ENCODE results near the gene PNMA8C.
A peak's percentile ranks its signal among the peaks of the same experiment; 100 is the strongest.
"Not testable (repeated sequence)": the region's sequence is repeated elsewhere in the genome, so short reads cannot be mapped to it uniquely, and the experiment has no call there.

The PNMA8C gene

DNA sequence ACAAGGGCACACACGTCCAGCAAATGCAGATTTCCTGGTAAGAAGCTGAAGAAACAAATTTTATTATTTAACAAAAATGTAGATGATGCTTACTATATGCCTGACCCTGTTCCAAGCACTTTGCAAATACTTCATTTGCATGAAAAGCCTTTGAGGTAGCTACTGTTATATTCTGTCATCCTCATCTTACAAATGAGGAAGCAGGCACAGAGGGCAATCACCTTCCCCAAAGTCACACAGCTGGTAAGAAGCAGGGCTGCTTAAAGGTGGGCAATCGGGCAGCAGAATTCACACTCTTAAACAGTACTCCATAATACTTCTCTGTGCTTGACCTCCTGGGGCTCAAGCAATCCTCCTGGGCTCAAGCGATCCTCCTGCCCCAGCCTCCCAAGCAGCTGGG is 18.3 kb upstream of the PNMA8C start:
- DNase-seq, result no peak

DNA sequence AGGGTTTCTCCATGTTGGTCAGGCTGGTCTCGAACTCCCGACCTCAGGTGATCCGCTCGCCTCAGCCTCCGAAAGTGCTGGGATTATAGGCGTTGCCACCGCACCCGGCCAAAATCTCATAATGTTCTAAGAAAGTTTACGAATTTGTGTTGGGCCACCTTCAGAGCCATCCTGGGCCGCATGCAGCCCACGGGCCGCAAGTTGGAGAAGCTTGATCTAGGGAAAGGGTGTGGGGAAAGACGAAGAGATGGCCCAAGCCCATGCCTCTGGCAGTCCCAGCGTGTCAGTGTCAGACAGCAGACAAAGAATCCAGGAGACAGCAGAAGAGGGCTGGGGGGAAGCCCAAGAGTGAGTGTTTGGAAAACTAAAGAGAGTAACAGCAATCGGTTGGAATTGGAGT is 17.3 kb upstream of the PNMA8C start:
- DNase-seq, result no peak

DNA sequence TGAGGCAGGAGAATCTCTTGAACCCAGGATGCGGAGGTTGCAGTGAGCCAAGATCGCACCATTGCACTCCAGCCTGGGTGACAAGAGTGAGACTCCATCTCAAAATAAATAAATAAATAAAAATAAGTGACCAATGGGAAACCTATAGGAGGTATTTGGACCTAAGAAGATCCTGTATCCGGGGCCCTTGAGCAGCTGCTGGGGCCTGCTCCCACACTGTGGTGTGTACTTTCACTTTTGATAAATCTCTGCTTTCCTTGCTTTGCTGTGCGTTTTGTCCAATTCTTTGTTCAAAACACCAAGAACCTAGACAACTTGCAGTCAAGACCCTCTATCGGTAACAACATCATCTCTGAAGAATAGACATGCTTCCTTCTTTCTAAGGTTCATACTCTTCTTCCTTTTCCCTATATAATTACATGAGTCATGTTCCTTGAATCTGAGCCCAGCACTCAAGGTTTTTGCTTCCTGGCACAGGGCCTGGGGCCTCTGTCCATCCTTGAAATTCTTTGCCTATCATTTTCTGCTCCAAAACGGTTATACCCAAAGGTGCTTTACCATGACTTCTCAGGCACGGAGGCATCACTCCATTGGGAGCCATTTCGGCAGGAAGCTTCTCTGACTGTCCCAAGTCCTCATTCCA is 14.2 kb upstream of the PNMA8C start:
- peak in 1 of 2 experiments; percentile 18 for DNase-seq

DNA sequence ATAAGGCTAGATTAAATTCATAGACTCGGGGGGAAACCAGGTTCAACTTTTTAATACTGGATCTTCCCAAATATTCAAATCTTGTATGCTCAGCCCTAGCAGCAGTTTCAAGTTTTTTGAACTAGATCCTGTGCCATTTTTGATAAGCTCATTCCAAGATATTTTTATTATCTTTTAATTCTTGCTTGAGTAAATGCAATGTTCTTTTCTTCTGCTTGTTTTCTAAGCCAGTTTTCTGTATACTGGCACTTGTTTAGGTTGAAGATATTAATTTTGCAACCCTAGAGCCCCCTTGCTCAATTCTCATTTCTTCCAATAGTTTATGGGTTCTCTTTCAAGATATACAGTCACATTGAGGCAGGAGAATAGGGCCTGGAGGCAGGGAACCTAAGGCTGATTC is 13.1 kb upstream of the PNMA8C start:
- DNase-seq, result no peak

DNA sequence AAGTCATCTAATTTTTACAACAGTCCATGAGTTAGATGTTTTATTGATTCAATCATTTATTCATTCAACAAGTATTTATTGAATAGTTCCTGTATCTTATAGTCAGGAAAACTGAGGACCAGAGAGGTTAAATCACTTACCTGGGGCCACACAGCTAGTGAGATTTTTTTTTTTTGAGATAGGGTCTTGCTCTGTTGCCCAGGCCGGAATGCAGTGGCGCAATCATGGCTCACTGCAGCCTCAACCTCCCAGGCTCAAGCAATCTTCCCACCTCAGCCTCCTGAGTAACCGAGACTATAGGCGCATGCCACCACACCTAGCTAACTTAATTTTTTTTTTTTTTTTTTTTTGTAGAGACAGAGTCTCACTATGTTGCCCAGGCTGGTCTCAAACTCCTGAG is 7.0 kb upstream of the PNMA8C start:
- DNase-seq, result not testable (repeated sequence)

DNA sequence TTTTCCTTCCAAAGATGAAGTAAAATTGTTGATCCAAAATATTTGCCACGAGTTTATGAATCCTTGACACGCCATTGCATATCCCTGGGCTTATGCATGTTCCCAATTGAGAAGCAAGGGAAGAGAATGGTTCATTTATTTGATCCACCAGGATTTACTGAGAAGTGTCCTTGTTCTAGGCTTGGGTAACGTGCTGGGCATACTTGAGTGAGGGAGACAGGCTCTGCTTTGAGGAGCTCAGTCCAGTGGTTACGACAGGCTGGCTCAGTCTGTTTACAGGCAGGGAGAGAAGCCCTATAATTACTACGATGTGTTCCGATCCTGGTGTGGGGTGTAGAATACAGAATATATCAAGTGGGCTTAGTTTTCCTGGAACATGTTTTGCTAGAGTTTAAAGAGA is 6.3 kb upstream of the PNMA8C start:
- no peak for DNase-seq

DNA sequence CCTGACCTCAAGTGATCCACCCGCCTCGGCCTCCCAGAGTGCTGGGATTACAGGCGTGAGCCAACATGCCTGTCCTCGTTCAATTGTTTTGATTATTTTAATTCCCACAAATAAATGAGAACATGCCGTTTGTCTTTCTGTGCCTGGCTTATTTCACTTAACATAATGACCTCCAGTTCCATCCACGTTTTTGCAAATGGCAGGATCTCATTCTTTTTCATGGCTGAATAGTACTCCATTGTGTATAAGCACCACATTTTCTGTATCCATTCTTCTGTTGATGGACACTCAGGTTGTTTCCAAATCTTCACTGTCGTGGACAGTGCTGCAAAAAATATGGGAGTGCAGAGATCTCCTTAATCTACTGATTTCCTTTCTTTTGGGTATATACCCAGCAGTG is 4.7 kb upstream of the PNMA8C start:
- not testable (repeated sequence) for DNase-seq

DNA sequence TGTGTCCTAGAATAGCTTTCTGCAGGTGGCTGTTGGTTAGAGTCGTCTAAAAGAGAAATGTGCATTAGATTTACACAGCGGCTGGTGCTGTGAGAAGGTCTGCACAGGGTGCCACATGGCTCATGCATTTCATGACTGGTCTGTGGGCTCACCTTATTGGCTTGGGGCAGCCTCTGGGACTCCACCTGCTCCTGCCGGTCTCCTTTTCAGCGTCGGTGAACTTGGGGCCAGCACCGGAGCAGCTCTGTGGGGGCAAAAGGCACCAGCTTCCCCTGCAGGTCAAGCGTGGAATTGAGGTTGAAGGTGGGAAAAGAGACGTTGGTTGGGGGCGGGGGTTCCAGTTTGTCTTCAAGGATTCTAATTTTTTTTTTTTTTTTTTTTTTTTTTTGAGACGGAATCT is 3.1 kb upstream of the PNMA8C start:
- DNase-seq, result no peak

DNA sequence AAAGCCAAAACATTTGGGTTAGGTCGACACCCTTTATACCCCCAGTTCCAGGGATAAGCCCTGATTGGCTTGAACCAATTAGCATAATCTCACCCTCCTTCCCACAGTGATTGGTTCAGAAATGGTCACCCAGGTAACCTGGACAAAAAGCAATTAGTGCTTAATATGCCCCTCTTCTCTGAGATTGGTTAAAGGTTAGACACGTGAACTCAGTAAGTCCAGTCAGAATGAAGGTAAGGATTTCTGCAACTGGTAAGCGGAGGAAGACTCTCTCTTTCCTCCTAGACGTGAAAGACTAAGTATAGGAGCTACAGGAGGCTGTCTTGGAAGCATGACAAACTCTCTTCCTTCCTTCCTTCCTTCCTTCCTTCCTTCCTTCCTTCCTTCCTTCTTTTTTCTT is 1.3 kb upstream of the PNMA8C start:
- DNase-seq, result no peak

DNA sequence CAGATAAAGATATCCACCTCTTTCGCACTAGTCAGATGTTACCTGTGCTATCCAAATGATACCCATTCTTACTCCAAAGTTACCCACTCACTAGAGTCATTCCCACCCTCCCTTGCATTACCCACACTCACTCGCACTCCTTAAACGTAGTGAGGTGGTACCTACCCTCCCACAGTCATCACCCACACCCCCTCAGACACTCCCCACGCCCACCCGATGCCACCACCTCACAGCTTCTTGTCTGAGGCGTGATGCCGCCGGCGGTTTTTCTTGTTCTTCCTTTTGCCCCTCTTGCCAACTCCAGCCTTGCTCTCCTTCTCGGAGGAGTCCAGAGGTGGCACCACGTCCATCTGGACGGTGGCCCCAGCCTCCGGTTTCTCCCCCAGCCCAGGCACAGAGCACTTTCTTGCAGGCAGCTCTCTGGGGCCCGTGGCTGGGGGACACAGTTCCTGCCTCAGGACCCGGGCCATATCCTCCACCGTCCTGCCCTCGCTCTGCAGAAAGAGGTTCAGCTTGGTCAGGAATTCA is 1.2 kb downstream of the PNMA8C start:
- DNase-seq, result no peak

DNA sequence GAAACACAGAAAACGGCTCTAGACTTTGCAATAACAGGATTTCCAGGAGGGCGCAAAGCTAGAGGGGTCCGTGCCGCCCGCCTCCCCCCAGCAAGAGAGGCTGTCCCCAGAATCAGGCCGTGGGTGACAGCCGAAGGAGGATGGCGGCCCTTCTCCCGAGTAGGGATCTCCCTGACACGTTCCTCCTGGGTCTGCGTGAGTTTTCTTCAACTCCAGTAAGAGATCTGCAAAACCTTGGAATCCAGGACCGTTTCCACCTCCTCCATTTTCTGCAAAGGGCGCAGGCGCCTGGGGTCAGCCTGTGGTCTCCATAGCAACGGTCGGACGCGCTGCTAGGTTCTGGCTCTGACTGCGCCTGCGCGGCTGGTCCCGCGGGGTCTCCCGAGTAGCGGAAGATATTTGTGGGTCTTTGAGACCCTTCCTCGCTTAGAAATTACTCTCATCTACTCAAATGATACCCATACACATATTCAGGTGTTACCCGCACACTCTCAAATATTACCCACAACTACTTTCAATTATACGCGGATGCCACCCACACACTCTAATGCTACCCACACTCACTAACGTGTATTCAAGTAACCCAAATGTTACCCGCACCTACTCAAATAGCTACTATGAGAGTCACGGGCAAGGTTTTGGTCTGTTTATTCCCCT is 2.1 kb downstream of the PNMA8C start:
- no peak for DNase-seq

DNA sequence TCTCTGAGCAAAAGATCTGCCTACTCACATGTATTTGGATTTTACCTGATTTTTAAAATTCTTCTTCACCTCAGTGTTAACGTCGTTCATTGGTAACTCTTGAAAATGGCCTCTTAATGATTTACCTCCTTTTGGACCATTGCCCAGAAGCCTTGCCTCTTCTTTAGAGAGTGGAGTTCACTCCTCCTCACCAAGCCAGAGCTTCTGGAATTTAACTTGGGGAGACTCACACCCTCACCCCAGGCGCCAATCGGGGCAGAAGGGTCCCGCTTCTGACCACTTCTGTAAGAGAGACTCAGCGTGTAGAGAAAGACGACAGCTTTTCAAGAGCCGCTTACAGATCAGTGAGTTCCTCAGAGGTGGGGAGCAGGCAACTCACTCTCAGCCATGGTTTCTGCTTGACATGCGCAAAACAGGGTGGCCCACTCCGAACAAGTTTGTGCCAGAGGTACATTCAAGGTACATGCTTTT is 2.7 kb downstream of the PNMA8C start:
- no peak for DNase-seq

DNA sequence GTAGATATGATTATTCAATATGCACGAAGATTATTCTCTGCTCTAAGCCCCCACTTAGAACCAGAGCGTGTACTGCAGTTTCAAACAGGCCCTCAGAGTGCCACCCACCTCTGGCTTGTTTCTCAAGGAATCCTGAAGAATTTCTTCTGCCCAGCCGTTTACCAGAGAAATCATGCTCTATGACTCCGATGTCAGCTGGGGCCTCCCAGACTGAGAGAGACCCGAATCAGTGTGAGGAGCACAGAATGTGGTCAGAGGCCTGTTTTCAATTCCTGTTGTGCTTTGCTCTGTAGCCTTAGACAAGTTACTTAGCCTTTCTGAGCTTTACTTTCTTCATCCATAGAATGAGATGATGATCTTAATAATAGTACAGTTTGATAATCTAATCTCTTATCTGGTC is 5.5 kb downstream of the PNMA8C start:
- DNase-seq, result no peak

DNA sequence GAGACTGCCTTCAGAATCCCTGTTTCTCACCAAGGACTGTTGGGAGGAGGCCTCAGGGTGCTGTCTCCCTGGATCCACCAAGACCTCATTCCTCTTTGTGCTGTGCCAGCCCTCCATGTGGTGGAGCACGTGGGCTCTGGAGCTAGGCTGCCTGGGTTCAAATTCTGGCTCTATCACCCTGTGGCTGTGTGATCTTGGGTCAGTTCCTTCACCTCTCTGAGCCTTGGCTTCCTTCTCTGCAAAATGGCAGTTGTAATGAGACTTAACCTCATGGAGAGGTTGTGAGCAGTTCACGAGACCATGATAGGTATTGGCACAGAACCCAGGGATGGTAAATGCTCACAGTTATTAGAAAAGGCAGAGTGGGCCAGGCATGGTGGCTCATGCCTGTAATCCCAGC is 6.4 kb downstream of the PNMA8C start:
- DNase-seq, result no peak

DNA sequence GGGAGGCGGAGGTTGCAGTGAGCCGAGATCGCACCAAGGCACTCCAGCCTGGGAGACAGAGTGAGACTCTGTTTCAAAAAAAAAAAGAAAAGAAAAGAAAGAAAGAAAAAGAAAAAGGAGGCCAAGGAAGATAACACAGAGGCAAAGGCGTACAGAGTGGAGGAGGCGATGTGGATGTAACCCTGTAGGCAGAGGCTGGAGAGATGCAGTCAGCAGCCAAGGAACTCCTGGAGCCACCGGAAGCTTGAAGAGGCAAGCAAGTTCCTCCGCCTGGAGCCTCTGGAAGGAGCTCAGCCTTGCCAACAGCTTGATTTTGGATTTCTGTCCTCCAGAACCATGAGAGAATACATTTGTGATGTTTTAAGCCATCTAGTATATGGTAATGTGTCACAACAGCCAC is 8.7 kb downstream of the PNMA8C start:
- DNase-seq, result no peak

DNA sequence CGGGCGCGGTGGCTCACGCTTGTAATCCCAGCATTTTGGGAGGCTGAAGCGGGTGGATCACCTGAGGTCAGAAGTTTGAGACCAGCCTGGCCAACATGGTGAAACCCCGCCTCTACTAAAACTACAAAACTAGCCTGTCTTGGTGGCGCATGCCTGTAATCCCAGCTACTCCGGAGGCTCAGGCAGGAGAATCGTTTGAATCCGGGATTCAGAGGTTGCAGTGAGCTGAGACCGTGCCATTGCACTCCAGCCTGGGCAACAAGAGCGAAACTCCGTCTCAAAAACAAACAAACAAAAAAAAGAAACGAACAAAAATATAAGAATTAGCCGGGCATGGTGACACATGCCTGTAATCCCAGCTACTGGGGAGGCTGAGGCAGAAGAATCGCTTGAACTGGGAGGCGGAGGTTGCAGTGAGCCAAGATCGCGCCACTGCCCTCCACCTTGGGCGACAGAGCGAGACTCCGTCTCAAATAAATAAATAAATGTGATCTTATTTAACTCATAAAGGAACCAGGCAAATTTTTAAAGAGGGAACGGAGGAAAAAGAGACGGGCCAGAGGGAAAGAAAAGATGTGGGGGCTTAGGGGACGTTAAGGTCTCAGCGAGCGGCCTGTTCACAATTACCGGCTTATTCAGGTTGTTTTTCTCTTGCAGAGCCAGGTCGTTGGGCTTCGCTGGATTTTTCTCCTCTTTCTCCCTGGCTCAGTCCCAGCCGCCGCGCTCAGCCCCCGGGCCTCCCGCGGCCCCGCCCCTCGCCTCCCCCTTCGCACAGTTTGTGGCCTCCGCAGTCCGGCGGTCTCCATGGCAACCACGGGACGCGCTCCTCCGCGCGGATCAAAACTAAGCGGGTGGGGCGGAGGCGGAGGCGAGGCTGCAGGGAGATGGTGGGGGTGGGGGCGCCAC is 12.7 kb downstream of the PNMA8C start:
- DNase-seq, result not testable (repeated sequence)

DNA sequence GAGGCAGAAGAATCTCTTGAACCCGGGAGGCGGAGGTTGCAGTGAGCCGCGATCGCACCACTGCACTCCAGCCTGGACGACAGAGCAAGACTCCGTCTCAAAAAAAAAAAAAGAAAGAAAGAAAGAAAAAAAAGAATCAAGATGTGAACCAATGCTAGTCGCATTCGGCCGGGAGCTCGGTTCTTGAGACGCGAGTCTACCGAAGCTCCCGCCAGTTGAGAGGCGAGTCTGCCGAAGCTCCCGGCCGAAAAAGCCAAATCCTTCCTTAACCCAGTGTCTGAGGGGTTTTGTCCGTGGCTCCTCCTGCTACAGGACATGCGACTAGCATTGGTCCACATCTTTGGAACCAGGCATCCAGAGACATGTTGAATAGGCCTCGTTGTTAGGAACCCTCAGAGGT is 13.8 kb downstream of the PNMA8C start:
- DNase-seq, result not testable (repeated sequence)

DNA sequence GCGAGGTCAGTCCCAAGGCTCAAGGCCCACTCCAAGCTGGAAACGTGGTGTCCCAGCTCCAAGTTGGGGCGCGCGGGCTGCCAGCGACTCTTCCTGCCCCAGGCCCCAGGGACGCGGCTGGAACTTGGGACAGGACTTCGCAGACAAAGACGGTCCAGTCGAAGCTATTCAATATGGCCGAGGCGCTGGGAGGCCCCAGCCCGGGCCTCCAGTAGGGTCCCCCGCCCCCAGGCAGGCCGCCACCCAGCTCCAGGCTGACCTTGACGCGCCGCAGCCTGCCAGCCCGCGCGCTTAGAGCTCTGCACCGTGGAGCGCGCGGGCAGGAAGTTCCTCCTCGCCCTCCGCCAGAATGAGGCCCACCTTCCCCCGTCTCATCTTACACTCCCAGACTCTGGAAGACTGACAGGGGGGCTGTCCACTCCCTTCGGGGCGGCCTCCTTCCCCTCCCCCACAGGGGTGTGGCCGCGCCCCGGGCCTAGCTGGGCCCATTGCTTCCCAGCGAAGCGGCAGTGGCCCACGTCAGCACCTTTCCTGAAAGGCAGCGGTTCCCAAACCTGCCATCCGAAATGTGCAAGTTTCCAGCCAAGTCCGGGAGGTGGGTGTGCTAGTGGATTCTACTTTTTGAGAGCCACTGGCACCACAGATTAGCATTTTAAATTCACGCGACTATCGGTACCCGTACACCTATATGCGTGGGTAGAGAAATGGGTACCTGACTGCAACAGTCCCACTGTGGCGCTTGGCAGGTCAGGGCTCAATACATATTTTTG is 15.3 kb downstream of the PNMA8C start, which contains the start of gene CCDC8:
Gene CCDC8, minus strand, starts transcription at position 303 of the 770 bp plus-strand sequence. CDS start 754 bp downstream, outside the sequence.
- DNase-seq, result no peak

DNA sequence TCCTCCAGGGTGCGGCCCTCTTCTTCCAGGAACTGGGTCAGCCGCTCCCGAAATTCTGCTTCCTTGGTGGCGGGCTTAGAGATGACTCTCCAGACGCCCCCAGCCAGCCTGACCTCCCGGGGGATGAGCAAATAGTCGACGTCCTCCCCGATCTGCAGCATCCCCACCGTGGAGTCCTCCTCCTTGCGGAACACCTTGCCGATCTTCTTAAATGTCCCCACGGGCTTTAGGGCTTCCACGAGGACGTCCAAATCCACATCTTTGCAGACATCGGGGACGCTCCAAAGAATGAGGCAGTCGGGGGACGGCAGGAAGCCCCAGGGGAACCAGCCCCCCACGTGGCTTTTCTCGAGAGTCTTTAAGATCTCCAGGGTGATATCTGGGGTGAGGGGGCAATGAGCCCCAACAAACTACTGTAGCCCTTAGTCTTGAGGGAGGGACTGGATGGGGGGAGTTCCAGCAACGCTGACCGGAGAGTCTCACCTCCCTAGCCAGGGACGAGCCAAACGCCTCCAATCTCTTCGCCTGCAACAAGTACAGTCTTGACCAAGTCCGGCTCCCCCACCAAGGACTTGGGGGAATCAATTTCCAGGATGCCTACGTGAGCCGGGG is 16.0 kb downstream of the PNMA8C start:
- no peak for DNase-seq

DNA sequence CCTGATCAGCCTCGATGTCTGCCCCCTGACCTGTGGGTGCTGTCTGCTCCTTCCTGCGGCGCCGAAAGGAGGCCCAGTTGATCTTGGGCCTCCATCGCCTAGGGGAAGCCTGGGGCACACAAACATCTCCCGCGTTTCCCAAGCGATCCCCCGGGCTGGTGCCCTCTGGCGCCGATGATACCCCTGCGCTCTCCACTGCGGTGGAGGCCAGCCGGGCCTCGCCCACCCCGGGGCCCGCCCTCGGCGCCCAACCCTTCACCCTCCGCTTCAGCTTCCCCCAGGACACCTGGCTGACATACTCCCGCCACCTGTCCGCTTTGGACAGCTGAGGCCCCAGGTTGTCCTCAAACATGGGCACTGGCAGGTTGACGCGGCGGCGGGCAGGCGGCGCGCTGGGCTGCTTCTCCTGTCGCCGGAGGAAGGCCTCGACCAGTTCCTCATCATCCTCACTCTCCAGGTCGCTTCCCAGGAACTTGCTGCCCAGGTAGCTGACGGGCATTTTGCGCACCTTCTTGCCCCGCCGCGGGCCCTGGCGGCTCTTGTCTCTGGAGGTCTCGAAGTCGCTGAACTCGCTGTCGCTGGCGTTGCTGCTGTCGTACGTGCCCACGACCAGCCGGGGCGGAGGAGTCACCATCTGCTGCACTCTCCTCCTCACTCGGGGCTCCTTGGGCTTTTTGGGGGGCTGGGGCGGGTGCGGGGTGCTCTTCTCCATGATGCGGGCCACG is 16.6 kb downstream of the PNMA8C start:
- DNase-seq, result no peak

All from SW 1271 (cell line).